Left colon (tissue), 2 donors: Measurements from ENCODE around the gene KCNS1. TPM values are rescaled to one million over a fixed set of nuclear protein-coding genes. Genes with fewer than 3 reads are reported as not detected.
A peak's percentile ranks its signal among the peaks of the same experiment; 100 is the strongest.
"Not testable (repeated sequence)": the region's sequence is repeated elsewhere in the genome, so short reads cannot be mapped to it uniquely, and the experiment has no call there.

Experiments used
- ATAC-seq: fragments of 200-7000 bp; cut with Tn5 transposase; one replicate; pipeline ENCODE4 v1.9.1; 2020; ENCODE audit warnings: mild to moderate bottlenecking, moderate library complexity
- DNase-seq, 2 donors: peaks; one replicate each; pipeline ENCODE4 v3.0.0-alpha.2; 2020
- intact Hi-C, 2 donors: fragments of 100-400 bp; cut with DNase I in 1 of 2; cut with micrococcal nuclease in 1 of 2; formaldehyde crosslinking; loops; one replicate each; pipeline versions ENCODE4 v1.11.2 to v1.14.0; 2022; cut with DNase I, micrococcal nuclease
- long read RNA-seq: library from polyadenylated mRNA; unstranded; transcript quantifications from one replicate; pipeline ENCODE4 v2.0.0, GENCODE V29; 2021
- total RNA-seq, 2 donors: library from RNA; stranded (reverse); fragmentation: NEBNext Ultra II Directional; extraction: Animal tissue kit (Norgen Biotek cat#: 25700); gene quantifications; one replicate each; pipeline ENCODE4 v1.2.1, GENCODE V29; 2021
- donor health status: DM: no; HTN: no; CAD: no.
- donor health status: DM: yes; HTN: yes; CAD: no.

Gene KCNS1, protein sequence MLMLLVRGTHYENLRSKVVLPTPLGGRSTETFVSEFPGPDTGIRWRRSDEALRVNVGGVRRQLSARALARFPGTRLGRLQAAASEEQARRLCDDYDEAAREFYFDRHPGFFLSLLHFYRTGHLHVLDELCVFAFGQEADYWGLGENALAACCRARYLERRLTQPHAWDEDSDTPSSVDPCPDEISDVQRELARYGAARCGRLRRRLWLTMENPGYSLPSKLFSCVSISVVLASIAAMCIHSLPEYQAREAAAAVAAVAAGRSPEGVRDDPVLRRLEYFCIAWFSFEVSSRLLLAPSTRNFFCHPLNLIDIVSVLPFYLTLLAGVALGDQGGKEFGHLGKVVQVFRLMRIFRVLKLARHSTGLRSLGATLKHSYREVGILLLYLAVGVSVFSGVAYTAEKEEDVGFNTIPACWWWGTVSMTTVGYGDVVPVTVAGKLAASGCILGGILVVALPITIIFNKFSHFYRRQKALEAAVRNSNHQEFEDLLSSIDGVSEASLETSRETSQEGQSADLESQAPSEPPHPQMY
- under 1 TPM in 1 of 2 donors, not detected in 1; 0.27 TPM for total RNA-seq
- long read RNA-seq, result 0 reads

DNA sequence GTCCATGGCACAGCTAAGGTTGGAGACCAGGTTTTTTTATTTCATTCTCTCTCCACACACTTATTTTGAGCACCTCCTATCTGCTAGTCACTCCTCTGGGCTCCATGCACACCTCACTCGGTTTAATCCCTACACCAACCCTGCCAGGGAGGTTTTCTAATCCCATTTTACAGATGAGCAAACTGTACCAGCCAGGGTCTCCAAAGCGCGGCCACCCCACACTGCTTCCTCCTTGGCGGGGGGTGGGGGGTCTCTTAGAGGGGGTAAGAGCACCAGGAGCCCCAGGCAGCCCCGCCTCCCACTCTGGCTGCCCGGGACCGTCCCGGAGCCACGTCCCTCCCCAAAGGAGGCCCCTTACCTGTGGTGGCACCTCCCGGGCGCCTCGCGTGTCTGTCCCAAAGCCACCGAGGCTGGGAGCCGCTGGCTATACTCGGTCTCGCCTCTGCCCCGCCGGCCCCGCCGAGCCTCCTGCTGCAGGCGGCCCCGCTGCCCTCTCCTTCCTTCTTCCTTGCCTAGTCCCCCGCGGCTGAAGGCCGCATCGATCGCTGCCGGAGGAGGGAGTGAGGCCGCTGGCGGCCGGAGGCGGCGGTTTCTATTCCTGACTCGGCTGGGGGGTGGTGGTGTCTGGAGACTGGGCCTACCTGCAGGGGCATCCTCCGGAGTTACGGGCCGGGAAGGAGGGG lies at the start of gene KCNS1:
TSS of gene KCNS1 (minus strand) at position 565 of the 683 bp plus-strand sequence. CDS start 1,891 bp downstream, outside the sequence.
- intact Hi-C loops, result no loop called here
- DNase-seq (peak in 1 of 2 donors; percentile 24), ATAC-seq (peak; percentile 66)

DNA sequence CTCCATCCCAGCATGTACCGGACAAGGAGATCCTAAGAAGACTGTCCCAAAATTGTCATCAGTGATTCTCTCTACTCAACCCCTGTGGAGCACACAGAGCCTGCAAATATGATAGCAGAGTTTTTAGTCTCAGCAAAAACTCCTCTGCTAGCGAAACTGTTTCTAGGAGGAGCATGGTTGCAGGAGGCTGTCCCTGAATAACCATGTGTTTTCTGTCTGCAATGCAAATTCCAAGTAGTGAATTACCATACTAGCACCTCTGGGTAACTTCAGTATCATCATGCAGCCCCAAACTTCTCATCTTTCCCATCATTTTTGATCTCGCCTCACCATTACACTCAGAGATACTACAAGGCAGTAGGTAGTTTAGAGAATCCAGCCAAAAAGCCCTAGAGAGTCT lies 48.1 kb upstream of the KCNS1 start:
- DNase-seq (no peak), ATAC-seq (no peak)
- intact Hi-C loops, result no loop called here

DNA sequence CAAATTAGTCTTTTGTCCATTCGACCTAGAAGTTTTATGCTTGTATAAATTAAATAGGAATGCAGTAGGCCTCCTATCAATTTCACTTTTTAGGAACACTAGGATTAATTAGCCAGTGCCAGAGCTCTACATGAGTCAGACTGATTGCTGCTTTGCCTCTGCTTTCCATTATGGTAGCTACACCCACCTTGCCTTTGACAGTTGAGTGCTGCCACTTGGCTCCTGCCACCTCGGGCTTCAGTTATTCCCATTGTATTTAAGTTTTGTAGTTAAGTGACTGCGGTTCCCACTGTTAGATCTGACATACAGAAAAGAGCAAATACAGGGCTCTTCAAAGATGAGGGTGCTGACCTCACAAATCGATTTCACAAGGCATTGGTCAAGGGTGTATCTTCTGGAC lies 39.9 kb upstream of the KCNS1 start:
- intact Hi-C loops, result no loop called here
- DNase-seq, result no peak
- no peak for ATAC-seq

DNA sequence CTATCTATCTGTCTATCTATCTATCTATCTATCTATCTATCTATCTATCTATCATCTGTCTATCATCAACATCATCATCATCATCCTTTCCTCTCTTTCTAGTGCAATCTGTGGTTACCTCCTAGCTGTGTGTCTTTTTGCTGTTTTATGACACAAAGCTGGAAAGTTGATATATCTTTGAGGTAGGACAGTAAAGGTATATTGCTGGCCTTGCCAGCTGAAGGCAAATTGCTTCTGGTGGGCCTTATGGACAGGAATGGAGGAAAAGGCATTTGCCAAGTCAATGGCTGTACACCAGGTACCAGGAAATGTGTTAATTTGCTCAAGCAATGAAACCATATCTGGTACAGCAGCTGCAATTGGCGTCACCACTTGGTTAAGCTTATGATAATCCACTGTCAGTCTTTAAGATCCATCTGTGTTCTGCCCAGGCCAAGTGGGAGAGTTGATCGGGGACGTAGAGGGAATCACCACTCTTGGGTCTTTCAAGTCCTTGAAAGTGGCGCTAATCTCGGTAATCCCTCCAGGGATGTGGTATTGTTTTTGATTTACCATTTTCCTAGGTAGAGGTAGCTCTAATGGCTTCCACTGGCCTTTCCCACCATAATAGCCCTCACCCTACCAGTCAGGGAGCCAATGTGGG lies 38.9 kb upstream of the KCNS1 start:
- intact Hi-C loops, DNase-seq, ATAC-seq: not testable (repeated sequence)

DNA sequence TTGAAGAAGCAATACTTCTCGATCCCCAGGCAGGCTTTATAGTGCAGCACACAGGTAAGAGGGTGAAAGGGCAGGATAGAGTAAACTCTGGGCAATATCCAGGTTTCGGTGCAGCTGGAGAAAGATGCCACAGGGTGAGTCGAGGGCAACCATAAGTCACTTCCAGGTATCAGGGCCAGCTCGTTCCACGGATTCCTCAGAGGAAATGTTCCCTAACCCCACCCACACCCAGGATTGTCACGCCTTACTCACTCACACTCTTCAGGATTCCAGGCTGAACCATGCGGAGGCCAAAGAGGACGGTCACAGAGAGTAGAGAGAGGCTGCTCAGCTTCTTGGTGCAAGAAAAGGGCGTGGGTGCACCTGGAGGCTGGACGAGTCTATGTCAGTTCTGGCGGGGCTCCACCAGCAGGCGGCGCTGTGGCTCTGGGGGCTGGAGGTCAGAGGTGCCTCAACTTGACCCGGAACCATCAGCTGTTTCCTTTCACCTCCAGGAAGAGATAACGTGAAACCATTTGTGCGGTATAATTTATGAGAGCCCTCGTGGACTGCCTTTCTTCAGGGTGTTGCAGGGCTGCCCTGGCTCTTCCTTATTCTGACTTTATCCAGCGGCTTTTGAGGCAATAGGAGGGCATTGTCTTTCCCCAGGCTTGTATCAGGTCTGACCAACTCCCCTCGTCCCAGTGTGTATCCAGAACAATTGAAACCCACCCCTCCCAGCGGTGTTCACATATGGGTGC lies 37.8 kb upstream of the KCNS1 start:
- peak; percentile 81 to 84 for DNase-seq
- ATAC-seq, result peak; percentile 89

DNA sequence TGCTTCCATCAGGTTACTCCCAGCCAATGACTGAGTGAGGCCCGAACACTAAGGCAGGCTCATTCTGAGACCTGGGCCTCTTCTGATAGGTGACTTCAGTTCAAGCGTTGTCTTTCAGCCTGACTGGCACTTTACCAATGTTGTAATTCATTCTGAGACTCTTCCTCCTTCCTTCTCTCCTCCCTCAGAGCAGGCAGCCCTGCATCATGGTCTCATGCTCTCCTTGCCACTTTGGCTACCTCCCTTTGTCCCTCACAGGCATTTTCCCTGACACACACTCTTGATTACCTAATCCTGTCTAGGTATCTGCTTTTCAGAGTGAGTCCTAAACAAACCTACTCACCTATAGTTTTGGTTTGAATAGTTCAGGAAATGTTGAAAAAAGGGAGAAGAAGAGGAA lies 36.0 kb upstream of the KCNS1 start:
- intact Hi-C loops, result no loop called here
- no peak for ATAC-seq
- no peak for DNase-seq

More for the DNA sequence above, 37.8 kb upstream of the KCNS1 start:
- intact Hi-C loops, result no loop called here

DNA sequence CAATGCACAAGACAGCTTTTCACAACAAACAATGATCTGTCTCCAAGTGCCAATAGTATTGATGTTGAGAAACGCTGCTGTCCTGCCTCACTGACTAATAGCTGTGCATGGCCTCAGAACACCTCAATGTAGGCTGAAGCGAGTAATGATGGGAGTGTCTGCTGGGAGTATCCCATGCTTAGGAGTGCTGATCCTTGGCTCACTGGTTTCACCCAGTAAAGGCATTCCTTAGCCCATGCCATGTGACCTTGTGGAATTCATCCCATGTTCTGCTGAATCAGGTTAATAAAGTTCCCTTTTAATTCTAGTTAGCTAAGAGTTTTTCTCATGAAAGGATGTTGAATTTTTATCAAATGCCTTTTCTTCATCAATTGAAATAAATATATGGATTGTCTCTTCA lies 27.2 kb upstream of the KCNS1 start:
- peak; percentile 72 for ATAC-seq
- intact Hi-C loops, result no loop called here
- no peak for DNase-seq

DNA sequence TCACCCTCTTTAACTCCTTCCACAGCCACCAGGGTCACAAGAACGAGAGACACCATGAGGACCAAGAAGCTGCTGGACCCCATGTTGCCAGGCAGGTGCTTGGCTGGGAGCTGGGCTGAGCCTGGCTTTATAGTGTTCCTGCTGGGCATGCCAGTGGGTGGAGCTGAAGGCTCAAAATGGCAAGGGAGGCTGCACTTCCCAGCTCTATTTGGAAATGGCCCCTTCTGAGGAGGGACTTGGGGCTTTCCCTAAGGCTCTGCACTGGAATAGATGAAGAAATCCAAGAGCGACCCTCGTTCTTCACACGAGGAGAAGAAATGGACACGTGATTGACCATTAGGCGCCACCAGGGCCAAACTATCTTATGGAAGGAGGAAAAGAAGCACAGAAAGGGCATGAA lies 23.4 kb upstream of the KCNS1 start, which contains the start of gene WFDC12:
TSS of gene WFDC12 (minus strand) at position 101 of the 400 bp plus-strand sequence. CDS start at position 83, 18 bp downstream.
- ATAC-seq (peak; percentile 23), DNase-seq (no peak)
- intact Hi-C loops, result no loop called here

DNA sequence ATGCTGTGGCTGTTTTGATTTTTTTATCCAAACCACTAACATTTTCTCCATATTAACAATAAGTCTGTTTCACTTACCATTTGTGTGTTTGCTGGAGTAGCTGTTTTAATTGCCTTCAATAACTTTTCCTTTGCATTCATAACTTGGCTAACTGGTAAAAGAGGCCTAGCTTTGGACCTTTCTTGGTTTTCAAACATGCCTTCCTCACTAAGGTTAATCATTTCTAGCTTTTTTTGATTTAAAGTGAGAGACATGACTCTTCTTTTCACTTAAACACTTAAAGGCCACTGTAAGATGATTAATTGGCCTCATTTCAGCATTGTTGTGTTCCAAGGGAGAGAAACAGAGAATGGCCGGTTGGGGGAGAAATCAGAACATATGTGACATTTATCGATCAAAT lies 20.5 kb upstream of the KCNS1 start:
- intact Hi-C loops, result no loop called here

DNA sequence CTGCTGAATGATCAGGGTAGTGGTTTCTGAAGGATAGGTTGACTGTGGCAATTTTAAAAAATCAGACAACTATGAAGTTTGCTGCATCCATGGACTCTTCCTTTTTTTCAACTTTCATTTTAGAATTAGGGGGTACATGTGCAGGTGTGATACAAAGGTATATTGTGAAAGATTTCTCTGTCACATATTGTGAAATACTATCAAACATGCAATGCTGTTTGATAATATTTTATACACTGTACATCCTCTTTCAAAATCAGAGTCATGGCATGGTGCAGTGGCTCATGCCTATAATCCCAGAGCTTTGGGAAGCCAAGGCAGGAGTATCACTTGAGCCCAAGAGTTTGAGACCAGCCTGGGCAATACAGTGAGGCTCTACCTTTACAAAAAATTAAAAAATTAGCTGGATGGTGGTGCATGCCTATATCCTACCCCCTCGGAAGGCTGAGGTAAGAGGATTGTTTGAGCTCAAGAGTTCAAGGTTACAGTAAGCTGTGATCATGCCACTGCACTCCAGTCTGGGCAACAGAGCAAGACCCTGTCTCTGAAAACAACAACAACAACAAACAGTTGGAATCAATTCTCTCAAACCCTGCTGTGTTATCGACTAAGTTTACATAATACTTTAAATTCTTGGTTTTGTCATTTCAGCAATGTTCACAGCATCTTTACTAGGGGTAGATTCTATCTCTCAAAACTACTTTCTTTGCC lies 18.8 kb upstream of the KCNS1 start:
- ATAC-seq (no peak), DNase-seq (no peak)
- intact Hi-C loops, result no loop called here

More for the DNA sequence above, 20.5 kb upstream of the KCNS1 start:
- DNase-seq, result no peak
- no peak for ATAC-seq

DNA sequence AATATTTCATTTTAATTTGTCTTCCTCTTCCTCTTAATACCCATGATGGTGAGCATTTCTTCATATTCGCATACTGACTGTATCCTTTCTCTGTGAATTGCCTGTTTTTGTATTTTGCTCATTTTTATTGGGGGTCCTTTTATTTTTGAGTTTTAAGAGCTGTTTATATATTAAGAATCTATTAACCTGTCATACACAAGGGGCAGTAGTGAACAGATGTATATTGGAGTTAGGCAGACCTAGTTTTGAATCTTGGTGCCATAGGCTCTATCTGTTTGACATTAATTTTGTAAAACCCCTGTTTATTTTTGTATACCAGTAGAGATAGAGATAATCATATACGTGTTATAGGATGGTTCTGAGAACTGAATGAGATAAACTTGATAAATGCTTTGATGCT lies 17.1 kb upstream of the KCNS1 start:
- intact Hi-C loops, result no loop called here
- ATAC-seq, result no peak
- DNase-seq, result no peak

DNA sequence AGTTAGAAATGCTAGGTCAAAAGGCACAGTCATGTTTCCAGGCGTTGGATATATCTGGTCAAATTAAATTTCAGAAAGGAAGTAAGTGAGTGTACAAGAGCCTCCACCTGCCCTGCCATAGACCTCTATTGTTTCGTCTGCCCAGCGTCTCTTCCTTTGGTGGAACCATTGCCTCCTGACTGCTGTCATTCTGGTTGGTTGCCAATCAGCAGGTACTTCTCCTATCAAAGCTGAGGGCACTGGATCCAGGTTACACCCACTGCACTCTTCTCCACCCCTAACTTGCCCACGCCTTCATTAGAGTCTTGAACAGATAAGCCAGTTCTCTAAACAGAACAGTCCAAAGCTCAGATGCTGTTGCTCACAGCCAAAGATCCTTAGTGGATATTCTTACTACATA lies 16.7 kb upstream of the KCNS1 start:
- ATAC-seq (peak; percentile 100), DNase-seq (peak; percentile 44 to 56)
- intact Hi-C loops, result no loop called here

DNA sequence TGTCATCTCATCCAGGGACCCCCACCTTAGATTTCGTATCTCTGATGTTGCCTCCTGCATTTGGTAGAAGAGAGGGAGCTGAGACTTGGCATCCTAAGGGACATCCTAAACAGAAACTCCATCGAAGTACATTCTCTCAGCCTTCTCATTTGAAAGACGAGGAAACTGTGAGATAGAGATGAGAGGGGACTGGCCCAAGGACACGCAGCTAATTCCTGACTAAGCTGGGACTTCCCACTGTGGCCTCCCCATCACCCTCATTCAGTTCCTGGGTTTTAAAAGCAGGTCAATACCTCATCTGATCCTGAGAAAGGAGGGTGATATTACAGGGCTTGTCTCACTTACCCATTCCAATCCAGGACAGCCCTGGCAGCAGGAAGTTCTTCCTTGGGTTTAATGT lies 14.9 kb upstream of the KCNS1 start:
- intact Hi-C loops, result no loop called here
- ATAC-seq (no peak), DNase-seq (no peak)

DNA sequence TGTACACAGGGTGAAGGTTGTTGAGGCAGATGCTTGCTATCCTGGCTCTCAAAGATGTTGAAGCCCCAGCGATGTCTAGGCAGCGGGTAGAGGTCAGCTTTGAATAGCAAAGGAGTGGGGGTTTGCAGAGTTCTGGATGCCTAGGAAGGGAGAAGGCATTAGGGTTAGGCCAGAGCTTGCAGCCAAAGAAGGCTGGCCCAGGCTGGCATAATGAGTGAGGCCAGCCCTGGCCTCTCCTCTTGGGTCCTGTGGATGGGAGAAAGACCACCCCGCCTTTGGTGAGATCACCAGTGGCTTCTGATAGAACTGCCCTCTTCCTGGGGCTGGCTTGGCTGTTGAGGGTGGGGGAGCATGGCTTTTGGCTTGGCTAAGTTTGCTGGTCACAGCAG lies 14.5 kb upstream of the KCNS1 start:
- ATAC-seq (no peak), DNase-seq (no peak)
- intact Hi-C loops, result no loop called here

DNA sequence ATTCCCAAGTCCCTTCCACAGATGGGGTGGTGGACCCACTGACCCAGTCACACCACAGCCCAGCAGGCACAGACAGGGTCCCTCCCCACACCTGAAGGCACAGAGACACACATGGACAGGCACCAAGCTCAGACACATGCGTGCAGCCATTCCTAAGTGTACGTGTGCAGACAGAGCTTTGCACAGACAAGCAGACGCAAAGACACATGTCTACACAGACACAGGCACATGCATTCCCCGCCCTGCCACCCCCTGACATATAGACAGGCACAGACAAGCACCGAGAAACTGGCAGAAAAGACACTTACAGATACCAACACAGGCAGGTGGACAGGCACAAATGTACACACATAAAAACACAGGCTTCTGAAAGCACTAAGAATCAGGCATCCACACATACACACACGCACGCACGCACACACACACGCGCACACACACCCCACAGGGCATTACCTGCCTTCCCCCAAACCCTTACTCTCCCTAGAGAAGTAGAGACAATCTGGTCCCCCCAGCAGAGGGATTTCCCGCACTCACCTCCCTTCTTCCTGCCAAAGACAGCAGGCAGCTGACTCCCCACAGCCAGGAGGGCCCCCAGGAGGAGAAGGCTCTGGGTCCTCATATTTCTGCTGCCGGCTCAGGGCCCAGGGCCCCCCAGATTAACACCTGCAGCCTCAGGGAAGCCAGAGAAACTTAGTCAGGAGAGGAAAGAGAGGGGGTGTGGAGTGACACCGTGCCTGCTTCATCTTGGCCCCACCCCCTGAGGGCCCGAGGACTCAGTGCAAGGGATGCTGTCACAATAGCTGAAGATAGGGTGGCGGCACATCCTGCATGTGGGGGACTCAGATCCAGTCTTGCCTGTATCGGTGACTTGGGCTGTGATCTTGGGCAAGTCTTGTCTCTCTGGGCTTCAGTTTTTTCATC lies 13.8 kb upstream of the KCNS1 start, which contains the start of gene WFDC5:
TSS of gene WFDC5 (minus strand) at position 710 of the 921 bp plus-strand sequence. CDS start at position 619, 91 bp downstream.
- ATAC-seq (no peak), DNase-seq (no peak)
- intact Hi-C loops, result no loop called here

DNA sequence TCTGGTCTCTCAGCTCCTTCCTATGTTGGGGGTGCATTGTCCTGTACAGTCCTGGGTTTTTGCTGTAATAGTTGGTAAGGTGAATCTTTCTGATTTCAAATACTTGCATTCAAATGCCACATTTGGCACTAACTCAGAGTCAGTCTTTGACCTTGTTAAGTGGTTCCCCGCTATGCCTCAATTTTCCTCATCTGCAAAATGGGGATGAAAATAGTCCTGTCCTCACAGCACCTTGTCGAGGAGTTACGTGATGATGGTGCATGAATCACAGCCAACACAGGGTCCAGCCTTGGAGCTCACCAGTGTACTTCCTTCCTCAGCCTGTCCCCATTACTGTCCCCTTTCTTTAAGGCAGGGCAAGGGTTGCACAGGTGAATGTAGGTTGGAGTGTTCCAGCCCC lies 12.9 kb upstream of the KCNS1 start:
- no peak for DNase-seq
- no peak for ATAC-seq
- intact Hi-C loops, result no loop called here

DNA sequence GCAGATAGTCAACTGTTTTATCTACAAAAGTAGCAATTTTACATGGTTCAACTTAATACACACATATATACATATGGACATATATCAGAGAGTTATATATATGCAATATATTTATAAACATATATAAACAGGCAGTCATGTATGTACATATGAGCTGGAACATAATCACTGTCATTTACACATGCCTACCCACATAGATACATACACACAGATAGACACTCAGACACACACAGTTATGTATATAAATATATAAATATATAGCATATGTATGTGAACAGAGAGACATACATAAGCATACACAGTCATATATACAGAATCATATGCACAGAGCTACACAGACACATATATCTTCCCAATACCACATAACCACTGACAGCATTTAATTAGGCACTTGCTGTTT lies 11.8 kb upstream of the KCNS1 start:
- intact Hi-C loops, result no loop called here
- no peak for ATAC-seq

More for the DNA sequence above, 11.8 kb upstream of the KCNS1 start:
- no peak for DNase-seq
